Activated CD8-positive, alpha-beta memory T cell treated with anti-CD3 and anti-CD28 coated beads, Interleukin-2, amount 50 U/mL, for 1 hour (primary cell): ENCODE measurements around the gene POU2AF3.
"Not testable (repeated sequence)": the region's sequence is repeated elsewhere in the genome, so short reads cannot be mapped to it uniquely, and the experiment has no call there.

Source experiments
- DNase-seq: peaks from one replicate; pipeline ENCODE4 v3.0.0-alpha.2; 2020; ENCODE audit errors: extremely low read depth

Gene POU2AF3

GRCh38 chr11:111301004-111301841, 2.9 kb downstream of the POU2AF3 start:
- DNase-seq, result no peak

- no peak for DNase-seq
These were observed 3.4 kb downstream of the POU2AF3 start for GRCh38 chr11:111301842-111302118.

GRCh38 chr11:111302298-111302697, 4.0 kb downstream of the POU2AF3 start:
- no peak for DNase-seq

- no peak for DNase-seq
These were observed 5.1 kb downstream of the POU2AF3 start for GRCh38 chr11:111303461-111303860.

GRCh38 chr11:111305162-111305802, 6.9 kb downstream of the POU2AF3 start:
- no peak for DNase-seq

GRCh38 chr11:111305876-111306275, 7.5 kb downstream of the POU2AF3 start:
- DNase-seq, result no peak

- DNase-seq, result no peak
These were observed 8.0 kb downstream of the POU2AF3 start for GRCh38 chr11:111306321-111306720.

GRCh38 chr11:111307472-111308108, 9.2 kb downstream of the POU2AF3 start:
- no peak for DNase-seq

- DNase-seq, result no peak
These were observed 9.8 kb downstream of the POU2AF3 start for GRCh38 chr11:111308140-111308539.

GRCh38 chr11:111309215-111309915, 11.0 kb downstream of the POU2AF3 start:
- DNase-seq, result no peak

- no peak for DNase-seq
These were observed 11.7 kb downstream of the POU2AF3 start for GRCh38 chr11:111310088-111310487.

- no peak for DNase-seq
These were observed 12.4 kb downstream of the POU2AF3 start for GRCh38 chr11:111310723-111311122.

- no peak for DNase-seq
These were observed 13.7 kb downstream of the POU2AF3 start for GRCh38 chr11:111312076-111312475.

- no peak for DNase-seq
These were observed 20.9 kb downstream of the POU2AF3 start for GRCh38 chr11:111319296-111319695.

GRCh38 chr11:111320199-111320598, 21.9 kb downstream of the POU2AF3 start:
- DNase-seq, result not testable (repeated sequence)

- DNase-seq, result no peak
These were observed 22.6 kb downstream of the POU2AF3 start for GRCh38 chr11:111320728-111321568.

GRCh38 chr11:111322534-111322933, 24.2 kb downstream of the POU2AF3 start:
- DNase-seq, result no peak

- DNase-seq, result no peak
These were observed 26.0 kb downstream of the POU2AF3 start for GRCh38 chr11:111324277-111324720.

- DNase-seq, result no peak
These were observed 26.9 kb downstream of the POU2AF3 start for GRCh38 chr11:111325259-111325658.

GRCh38 chr11:111326824-111327223, 28.5 kb downstream of the POU2AF3 start:
- DNase-seq, result no peak

GRCh38 chr11:111327908-111328624, 29.7 kb downstream of the POU2AF3 start:
- DNase-seq, result no peak
